Erythroblast (primary cell): ENCODE measurements around the gene CPNE9.

ENCODE experiments used
- GATA1 ChIP-seq: IDR thresholded peaks from 2 replicates; pipeline ENCODE4 v1.6.1; 2011; ENCODE audit warnings: low read depth, mild to moderate bottlenecking, control low read depth, low read length, moderate library complexity
- POLR2A ChIP-seq: IDR thresholded peaks from 2 replicates; pipeline ENCODE4 v1.6.1; 2011; ENCODE audit warnings: mild to moderate bottlenecking, low read length

- no peak for TF ChIP-seq POLR2A
- no peak for TF ChIP-seq GATA1
Measured at GRCh38 chr3:9765865-9766264, 62.2 kb downstream of the CPNE9 start.
